Gastrocnemius medialis (tissue), 4 donors: Measurements from ENCODE around the gene HAGHL. TPM values are rescaled to one million over a fixed set of nuclear protein-coding genes. Genes with fewer than 3 reads are reported as not detected.

Experiments
- ATAC-seq, 2 donors: fragments of 150-250 bp; one replicate each; pipeline ENCODE4 v1.9.1; 2016
- DNase-seq, 2 donors: peaks; one replicate each; pipeline ENCODE4 v3.0.0-alpha.2; 2019
- H3K27ac ChIP-seq, 4 donors: fragments of 200-600 bp; sonication (generic); 1 replicate in 1 of 4; 2 replicates in 3 of 4; pipeline ENCODE4 v1.5.1; 2016 to 2018; ENCODE audit warnings: mild to moderate bottlenecking in 2 of 4, moderate library complexity in 1 of 4
- H3K27me3 ChIP-seq, 3 donors: fragments of 200-600 bp; sonication (generic) in 2 of 3; 1 replicate in 1 of 3; 2 replicates in 2 of 3; pipeline versions ENCODE4 v1.5.1 to v1.6.0; 2016 to 2019; ENCODE audit warnings: mild to moderate bottlenecking in 1 of 3, moderate library complexity in 1 of 3
- H3K36me3 ChIP-seq, 2 donors: fragments of 200-600 bp; sonication (generic) in 1 of 2; one replicate each; pipeline ENCODE4 v1.5.1; 2017 to 2018
- H3K4me1 ChIP-seq, 2 donors: fragments of 200-600 bp; sonication (generic) in 1 of 2; one replicate each; pipeline ENCODE4 v1.5.1; 2016 to 2017; ENCODE audit warnings: mild to moderate bottlenecking in 2 of 2
- H3K4me3 ChIP-seq, 4 donors: fragments of 200-600 bp; sonication (generic) in 3 of 4; 1 replicate in 1 of 4; 2 replicates in 3 of 4; pipeline ENCODE4 v1.5.1; 2016 to 2019; ENCODE audit warnings: mild to moderate bottlenecking in 2 of 4
- H3K9me3 ChIP-seq, 3 donors: fragments of 200-600 bp; sonication (generic) in 2 of 3; 1 replicate in 1 of 3; 2 replicates in 2 of 3; pipeline ENCODE4 v1.5.1; 2016 to 2019
- CTCF ChIP-seq, 5 experiments: fragments of 450-650 bp in 3 of 5; fragments of 200-600 bp in 2 of 5; sonication (generic) in 2 of 5; IDR thresholded peaks in 4 of 5; conservative IDR thresholded peaks in 1 of 5; 1 replicate in 4 of 5; 2 replicates in 1 of 5; pipeline ENCODE4 v1.5.1; 2016 to 2019; ENCODE audit warnings: antibody characterized with exemption in 5 of 5, mild to moderate bottlenecking in 3 of 5, moderate library complexity in 3 of 5
- POLR2A ChIP-seq, 2 donors: fragments of 450-650 bp; IDR thresholded peaks; one replicate each; pipeline ENCODE4 v1.6.1; 2017; ENCODE audit warnings: antibody characterized with exemption in 2 of 2, mild to moderate bottlenecking in 2 of 2, moderate library complexity in 2 of 2
- in situ Hi-C, 4 donors: fragments of 200-750 bp; cut with MboI; loops; one replicate each; pipeline versions ENCODE4 v1.15.0 to v1.8.0; 2017; ENCODE audit warnings: low sequenced_read_pairs in 4 of 4
- intact Hi-C: fragments of 100-400 bp; cut with DNase I; formaldehyde crosslinking; loops from one replicate; pipeline ENCODE4 v1.15.1; 2023; ENCODE audit warnings: low total_unique reads
- total RNA-seq, 4 donors: library from RNA; depleted of rRNA; stranded (reverse); fragments of >200 nt; gene quantifications; one replicate each; pipeline versions ENCODE4 v1.1.0 to v1.2.3, GENCODE V29; 2016

Gene HAGHL
- total RNA-seq, 4 donors from 2014 or later, result 0.27 to 0.42 TPM; not detected in 2

DNA sequence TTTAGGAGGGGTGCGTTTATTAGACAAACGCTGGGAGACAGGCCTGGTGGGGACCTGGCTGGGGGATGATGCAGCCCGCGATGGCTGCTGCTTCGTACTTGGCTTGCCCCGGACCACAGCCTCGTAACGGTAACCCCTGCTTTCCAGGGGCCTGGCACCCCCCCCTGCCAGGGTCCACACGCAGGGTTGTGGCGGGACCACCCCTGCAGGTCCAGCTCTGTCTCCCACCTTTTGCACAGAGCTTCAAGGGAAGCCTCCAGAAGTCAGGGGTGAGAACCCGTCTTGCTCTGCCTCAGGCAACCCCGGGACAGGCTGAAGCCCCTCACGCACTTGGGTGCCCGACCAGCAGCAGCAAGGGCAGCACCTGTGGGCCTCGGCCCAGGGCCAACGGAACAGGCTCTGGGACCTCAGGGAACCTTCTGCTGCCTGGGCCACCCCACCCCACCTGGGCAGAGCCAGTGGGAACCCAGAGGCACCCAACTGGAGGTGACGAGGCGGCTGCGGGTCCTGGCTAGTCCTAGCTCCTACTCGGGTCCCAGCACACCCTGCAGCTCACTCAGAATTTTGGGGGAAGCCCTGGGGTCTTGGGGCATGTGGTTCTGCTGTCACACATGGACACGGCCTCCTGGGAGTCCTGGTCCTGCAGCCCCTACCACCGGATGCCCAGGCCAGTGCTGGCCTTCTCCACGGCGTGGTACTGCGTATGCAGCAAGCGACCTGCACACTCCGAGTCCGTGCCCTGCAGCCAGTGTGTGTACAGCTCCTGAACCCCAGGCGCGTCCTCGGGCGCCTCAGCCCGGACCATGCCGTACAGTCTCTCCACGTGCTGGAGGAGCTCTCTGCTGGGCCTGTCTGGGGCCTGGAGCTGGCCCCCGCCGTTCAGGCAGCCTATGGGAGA lies 3.1 kb downstream of the HAGHL start:
- TF ChIP-seq CTCF (IDR thresholded peaks at IDR 0.05 in 4 of 5, conservative IDR thresholded peaks at IDR 0.05 in 1 of 5), result no peak
- no peak for TF ChIP-seq POLR2A (IDR thresholded peaks at IDR 0.05)
- peaks cover 22 to 36% (median 34%) of the 10 kb centered on the region in 3 donors for H3K27me3 ChIP-seq
- peaks cover 0 to 37% of the 10 kb centered on the region in 2 donors for H3K36me3 ChIP-seq
- ATAC-seq (no peak), DNase-seq (no peak)
- peaks cover 6 to 11% of the 10 kb centered on the region in 2 donors for H3K4me1 ChIP-seq
- no peaks in the 10 kb centered on the region for H3K9me3 ChIP-seq
- H3K27ac ChIP-seq, result no peak overlapping the region
- in situ Hi-C loops (no loop called here), intact Hi-C loops (no loop called here)
- H3K4me3 ChIP-seq, result no peak overlapping the region

DNA sequence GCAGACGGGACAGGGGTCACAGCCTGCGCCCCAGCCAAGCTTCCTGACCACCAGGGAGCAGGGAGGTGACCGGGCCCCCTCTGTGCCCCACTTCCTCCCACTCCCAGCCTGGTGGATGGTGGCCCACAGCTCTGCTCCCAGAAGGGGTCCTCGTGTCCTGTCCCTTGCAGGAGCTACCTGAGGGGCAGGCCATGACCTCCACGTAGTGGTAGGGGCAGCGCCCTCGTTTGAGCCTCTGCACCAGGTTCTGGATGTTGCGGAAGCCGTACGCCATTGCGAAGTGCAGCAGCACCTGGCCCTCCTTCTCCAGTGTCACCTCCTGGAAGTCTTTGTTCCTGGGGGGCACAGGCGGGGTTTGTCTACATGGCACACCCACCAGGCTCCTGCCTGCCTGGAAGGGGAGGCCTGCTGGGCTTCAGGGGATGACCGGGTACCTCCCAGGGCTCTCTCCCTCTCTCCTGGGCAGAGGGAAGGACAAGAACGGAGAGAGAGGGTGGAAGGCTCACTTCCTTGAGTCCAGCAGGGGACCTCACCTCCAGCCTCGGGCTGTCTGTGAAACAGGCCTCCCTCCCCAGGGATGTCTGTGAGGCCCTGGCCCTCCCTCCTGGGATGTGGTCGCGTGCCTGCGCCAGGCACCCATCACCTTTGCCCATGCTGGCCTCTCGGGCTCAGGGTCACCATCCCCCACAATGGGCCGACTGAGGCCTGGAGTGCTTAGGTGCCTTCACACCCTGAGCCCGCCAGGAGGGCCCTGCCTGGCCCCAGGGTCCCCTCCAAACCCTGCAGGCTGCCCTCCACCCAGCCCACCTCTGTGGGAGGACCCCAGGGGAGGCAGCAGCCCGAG lies 4.0 kb downstream of the HAGHL start:
- Histone ChIP-seq H3K27me3 (peaks cover 18 to 28% (median 25%) of the 10 kb centered on the region in 3 donors), H3K4me3 (no peak overlapping the region), H3K27ac (no peak overlapping the region), H3K36me3 (peaks cover 0 to 46% of the 10 kb centered on the region in 2 donors), H3K4me1 (peaks cover 6 to 11% of the 10 kb centered on the region in 2 donors), H3K9me3 (no peaks in the 10 kb centered on the region)
- ATAC-seq (no peak), DNase-seq (no peak)
- in situ Hi-C loops, result no loop called here
- no peak for TF ChIP-seq CTCF (IDR thresholded peaks at IDR 0.05 in 4 of 5, conservative IDR thresholded peaks at IDR 0.05 in 1 of 5)
- TF ChIP-seq POLR2A (IDR thresholded peaks at IDR 0.05), result no peak
- intact Hi-C loops, result no loop called here

GRCh38 chr16:732332-732731 lies 5.4 kb downstream of the HAGHL start:
- ATAC-seq (no peak), DNase-seq (no peak)
- in situ Hi-C loops, result no loop called here
- Histone ChIP-seq H3K27me3 (peaks cover 8 to 16% (median 13%) of the 10 kb centered on the region in 3 donors), H3K27ac (no peak overlapping the region), H3K36me3 (peaks cover 0 to 61% of the 10 kb centered on the region in 2 donors), H3K4me3 (no peak overlapping the region), H3K9me3 (no peaks in the 10 kb centered on the region), H3K4me1 (peaks cover 4 to 8% of the 10 kb centered on the region in 2 donors)
- intact Hi-C loops, result no loop called here
- TF ChIP-seq CTCF (IDR thresholded peaks at IDR 0.05 in 4 of 5, conservative IDR thresholded peaks at IDR 0.05 in 1 of 5) (no peak), POLR2A (IDR thresholded peaks at IDR 0.05) (no peak)

- ATAC-seq, result no peak
- DNase-seq, result no peak
- intact Hi-C loops (no loop called here), in situ Hi-C loops (no loop called here)
- TF ChIP-seq CTCF (IDR thresholded peaks at IDR 0.05 in 4 of 5, conservative IDR thresholded peaks at IDR 0.05 in 1 of 5), result no peak
- no peak for TF ChIP-seq POLR2A (IDR thresholded peaks at IDR 0.05)
- Histone ChIP-seq H3K4me3 (no peak overlapping the region), H3K27ac (no peak overlapping the region), H3K27me3 (peaks cover 3 to 10% (median 7%) of the 10 kb centered on the region in 3 donors), H3K9me3 (no peaks in the 10 kb centered on the region), H3K36me3 (peaks cover 0 to 67% of the 10 kb centered on the region in 2 donors), H3K4me1 (peaks cover 0 to 3% of the 10 kb centered on the region in 2 donors)
Observed at GRCh38 chr16:732936-733335, 6.0 kb downstream of the HAGHL start.
